Right lobe of liver (tissue), 4 donors: ENCODE measurements around the gene HOXA9.

Experiments
- CTCF ChIP-seq, 4 donors: fragments of 200-600 bp in 3 of 4; fragments of 450-650 bp in 1 of 4; IDR thresholded peaks; one replicate each; pipeline versions ENCODE4 v1.5.1 to v1.8.0; 2016 to 2022; ENCODE audit warnings: antibody characterized with exemption in 4 of 4, mild to moderate bottlenecking in 2 of 4
- POLR2A ChIP-seq: fragments of 450-650 bp; IDR thresholded peaks from one replicate; pipeline ENCODE4 v1.6.1; 2017; ENCODE audit warnings: antibody characterized with exemption, mild to moderate bottlenecking
- donor health status: DM: no; HTN: no; CAD: no.
- donor health status: DM: no; HTN: no; CAD: no.
- donor health status: DM: no; HTN: yes; CAD: no.

- TF ChIP-seq CTCF (IDR thresholded peaks at IDR 0.05) (no peak), POLR2A (no peak)
Observed at GRCh38 chr7:27174874-27175625, 9.7 kb upstream of the HOXA9 start.
